Hepatocyte (in vitro differentiated cells): ENCODE results near the gene DMD. TPM values are rescaled to one million over a fixed set of nuclear protein-coding genes. Genes with fewer than 3 reads are reported as not detected.

Experiments used
- DNase-seq: peaks from one replicate; pipeline ENCODE4 v3.0.0-alpha.2; 2016; ENCODE audit warnings: low spot score
- H2AFZ ChIP-seq: fragments of 200-600 bp; sonication (generic); 2 replicates; pipeline ENCODE4 v1.6.0; 2016; ENCODE audit warnings: antibody characterized with exemption, mild to moderate bottlenecking
- H3K27ac ChIP-seq: fragments of 200-600 bp; sonication (generic); 2 replicates; pipeline ENCODE4 v1.5.1; 2016; ENCODE audit warnings: mild to moderate bottlenecking
- H3K27me3 ChIP-seq: fragments of 200-600 bp; sonication (generic); 2 replicates; pipeline ENCODE4 v1.6.1; 2016
- H3K36me3 ChIP-seq: fragments of 200-600 bp; sonication (generic); replicated peaks from 2 replicates; pipeline ENCODE4 v1.5.1; 2016; ENCODE audit warnings: low read depth; ENCODE audit not compliant: insufficient read depth
- H3K4me1 ChIP-seq: fragments of 200-600 bp; sonication (generic); 2 replicates; pipeline ENCODE4 v1.5.1; 2016; ENCODE audit warnings: mild to moderate bottlenecking, moderate library complexity; ENCODE audit not compliant: insufficient read depth
- H3K4me2 ChIP-seq: fragments of 200-600 bp; sonication (generic); 2 replicates; pipeline ENCODE4 v1.6.0; 2016
- H3K4me3 ChIP-seq: fragments of 200-600 bp; sonication (generic); 2 replicates; pipeline ENCODE4 v1.5.1; 2016; ENCODE audit warnings: mild to moderate bottlenecking
- H3K79me2 ChIP-seq: fragments of 200-600 bp; sonication (generic); 2 replicates; pipeline ENCODE4 v1.6.0; 2017; ENCODE audit warnings: mild to moderate bottlenecking
- H3K9me2 ChIP-seq: fragments of 200-600 bp; sonication (generic); replicated peaks from 2 replicates; pipeline ENCODE4 v1.6.0; 2017; ENCODE audit warnings: mild to moderate bottlenecking; ENCODE audit not compliant: insufficient read depth
- H3K9me3 ChIP-seq: fragments of 200-600 bp; sonication (generic); 2 replicates; pipeline ENCODE4 v1.5.1; 2016; ENCODE audit warnings: low read depth, mild to moderate bottlenecking
- H4K20me1 ChIP-seq: fragments of 200-600 bp; sonication (generic); 2 replicates; pipeline ENCODE4 v1.6.0; 2016; ENCODE audit warnings: mild to moderate bottlenecking; ENCODE audit not compliant: insufficient read depth, poor library complexity, severe bottlenecking
- CTCF ChIP-seq: fragments of 200-600 bp; sonication (generic); IDR thresholded peaks from 2 replicates; pipeline ENCODE4 v1.5.1; 2016; ENCODE audit warnings: antibody characterized with exemption, mild to moderate bottlenecking; ENCODE audit not compliant: poor library complexity
- EZH2 ChIP-seq: fragments of 200-600 bp; sonication (generic); IDR thresholded peaks from 2 replicates; pipeline ENCODE4 v1.6.1; 2016; ENCODE audit warnings: antibody characterized with exemption, mild to moderate bottlenecking, borderline replicate concordance
- EZH2phosphoT487 ChIP-seq: fragments of 200-600 bp; sonication (generic); IDR thresholded peaks from one replicate; pipeline ENCODE4 v1.6.1; 2018; ENCODE audit warnings: antibody characterized with exemption, mild to moderate bottlenecking, low read depth, moderate library complexity; ENCODE audit not compliant: unreplicated experiment, severe bottlenecking
- WGBS: methylation state at CpG from one replicate; pipeline ENCODE4 v1.1.6; 2016; ENCODE audit warnings: low lambda C conversion rate; ENCODE audit errors: missing lambda C conversion rate; 5-methylcytosine and 5-hydroxymethylcytosine counted together
- polyA plus RNA-seq: library from polyadenylated mRNA; unstranded; fragments of >200 nt; fragmentation: Nextera tagmentation; extraction: Ambion mirVana; gene quantifications from 2 replicates; pipeline ENCODE4 v1.2.1, GENCODE V29; 2016
- total RNA-seq: library from RNA; depleted of rRNA; stranded (reverse); fragments of >200 nt; gene quantifications from 2 replicates; pipeline ENCODE4 v1.2.3, GENCODE V29; 2014

Gene DMD
- total and polyA plus RNA-seq, 2 experiments from 2014 or later: 14.2 to 27.8 TPM

GRCh38 chrX:31353095-31353494 lies 1858.3 kb downstream of the DMD start:
- DNase-seq: peak; percentile 4
- no peaks in the 10 kb centered on the region for H3K36me3 ChIP-seq
- no peaks in the 10 kb centered on the region for H3K79me2 ChIP-seq
- no peak overlapping the region for H3K4me2 ChIP-seq
- no peaks in the 10 kb centered on the region for H3K9me2 ChIP-seq
- H3K27ac ChIP-seq: no peak overlapping the region
- no peaks in the 10 kb centered on the region for H4K20me1 ChIP-seq
- no peak overlapping the region for H3K4me3 ChIP-seq
- no peak for TF ChIP-seq EZH2phosphoT487
- no peak for TF ChIP-seq EZH2
- no peak for TF ChIP-seq CTCF
- no peaks in the 10 kb centered on the region for H3K4me1 ChIP-seq
- WGBS: 46% methylated on average over 4 of the region's 4 CpGs
- no peak overlapping the region for H2AFZ ChIP-seq
- no peaks in the 10 kb centered on the region for H3K9me3 ChIP-seq
- H3K27me3 ChIP-seq: no peaks in the 10 kb centered on the region

GRCh38 chrX:31350808-31351074 lies 1860.6 kb downstream of the DMD start:
- no peak for DNase-seq
- Histone ChIP-seq H3K4me3 (no peak overlapping the region), H3K4me1 (no peaks in the 10 kb centered on the region), H3K27me3 (no peaks in the 10 kb centered on the region), H3K79me2 (no peaks in the 10 kb centered on the region), H2AFZ (no peak overlapping the region), H3K36me3 (no peaks in the 10 kb centered on the region), H3K9me2 (no peaks in the 10 kb centered on the region), H3K27ac (no peak overlapping the region), H4K20me1 (no peaks in the 10 kb centered on the region), H3K9me3 (no peaks in the 10 kb centered on the region), H3K4me2 (no peak overlapping the region)
- no peak for TF ChIP-seq CTCF
- no peak for TF ChIP-seq EZH2
- TF ChIP-seq EZH2phosphoT487: no peak
- 69% methylated on average over 1 of the region's 1 CpG for WGBS

- no peak overlapping the region for H3K27ac ChIP-seq
- DNase-seq: no peak
- no peaks in the 10 kb centered on the region for H3K9me3 ChIP-seq
- no peaks in the 10 kb centered on the region for H4K20me1 ChIP-seq
- no peaks in the 10 kb centered on the region for H3K36me3 ChIP-seq
- H3K4me2 ChIP-seq: no peak overlapping the region
- no peaks in the 10 kb centered on the region for H3K4me1 ChIP-seq
- H3K9me2 ChIP-seq: no peaks in the 10 kb centered on the region
- H3K4me3 ChIP-seq: no peak overlapping the region
- H3K27me3 ChIP-seq: no peaks in the 10 kb centered on the region
- 87% methylated on average over 4 of the region's 4 CpGs for WGBS
- H2AFZ ChIP-seq: no peak overlapping the region
- no peaks in the 10 kb centered on the region for H3K79me2 ChIP-seq
- no peak for TF ChIP-seq CTCF
- no peak for TF ChIP-seq EZH2
- no peak for TF ChIP-seq EZH2phosphoT487
Observed at GRCh38 chrX:31349515-31349914, 1861.8 kb downstream of the DMD start.

GRCh38 chrX:31340587-31340986 lies 1870.8 kb downstream of the DMD start:
- no peak overlapping the region for H3K4me2 ChIP-seq
- no peaks in the 10 kb centered on the region for H3K4me1 ChIP-seq
- H3K36me3 ChIP-seq: no peaks in the 10 kb centered on the region
- no peak overlapping the region for H2AFZ ChIP-seq
- no peak for DNase-seq
- TF ChIP-seq EZH2phosphoT487 (no peak), EZH2 (no peak), CTCF (no peak)
- H3K27me3 ChIP-seq: no peaks in the 10 kb centered on the region
- no peaks in the 10 kb centered on the region for H4K20me1 ChIP-seq
- no peaks in the 10 kb centered on the region for H3K9me2 ChIP-seq
- no peaks in the 10 kb centered on the region for H3K79me2 ChIP-seq
- 46% methylated on average over 4 of the region's 4 CpGs for WGBS
- no peaks in the 10 kb centered on the region for H3K9me3 ChIP-seq
- H3K27ac ChIP-seq: no peak overlapping the region
- no peak overlapping the region for H3K4me3 ChIP-seq
